ENCODE results near the gene VAMP2.
A peak's percentile ranks its signal among the peaks of the same experiment; 100 is the strongest.

Gene VAMP2

GRCh38 chr17:8122924-8123694, 39.6 kb downstream of the VAMP2 start:
- DNase-seq (ENCODE audit: low read depth) = no peak

GRCh38 chr17:8122422-8122923, 40.3 kb downstream of the VAMP2 start:
- DNase-seq (ENCODE audit: low read depth) = no peak

GRCh38 chr17:8121681-8122421, 40.9 kb downstream of the VAMP2 start:
- no peak for DNase-seq (ENCODE audit: low read depth)

GRCh38 chr17:8121407-8121680, 41.4 kb downstream of the VAMP2 start:
- DNase-seq (ENCODE audit: low read depth) = no peak

GRCh38 chr17:8120520-8121406, 42.0 kb downstream of the VAMP2 start:
- DNase-seq (ENCODE audit: low read depth) = peak; percentile 35

- DNase-seq (ENCODE audit: low read depth) = peak; percentile 54
These were observed 42.9 kb downstream of the VAMP2 start for GRCh38 chr17:8119581-8120519.

GRCh38 chr17:8118769-8119580, 43.8 kb downstream of the VAMP2 start:
- DNase-seq (ENCODE audit: low read depth) = peak; percentile 68

- DNase-seq (ENCODE audit: low read depth) = no peak
These were observed 44.6 kb downstream of the VAMP2 start, which contains the start of gene ALOXE3 for GRCh38 chr17:8117980-8118768. Gene ALOXE3 (minus strand): TSS chr17:8118514. CDS start chr17:8117990, 524 bp downstream.

GRCh38 chr17:8117367-8117979, 45.3 kb downstream of the VAMP2 start:
- no peak for DNase-seq (ENCODE audit: low read depth)

GRCh38 chr17:8116776-8117175, 46.0 kb downstream of the VAMP2 start:
- no peak for DNase-seq (ENCODE audit: low read depth)

GRCh38 chr17:8110907-8111306, 51.8 kb downstream of the VAMP2 start:
- no peak for DNase-seq (ENCODE audit: low read depth)

GRCh38 chr17:8110456-8110804, 52.3 kb downstream of the VAMP2 start:
- DNase-seq (ENCODE audit: low read depth) = no peak

- DNase-seq (ENCODE audit: low read depth) = peak; percentile 73
These were observed 52.9 kb downstream of the VAMP2 start for GRCh38 chr17:8109661-8110455.

Measured in activated T-helper 1 cell treated with Interleukin-2 at 50 U/mL for 16 hours (primary cell).